ENCODE data around the gene HSBP1. TPM values are rescaled to one million over a fixed set of nuclear protein-coding genes. Genes with fewer than 3 reads are reported as not detected.

Gene HSBP1
- total RNA-seq (2022; extraction: Qiagen RNA extraction; ENCODE audit: low read depth) = 149 to 214 TPM (median 182 TPM) in 5 replicates

GRCh38 chr16:83807710-83808572, at the start of gene HSBP1:
HSBP1 (plus strand) TSS chr16:83807978; CDS start chr16:83808077, 99 bp downstream.

Other genes starting within 250 kb of the HSBP1 start
- 1.2 to 2.6 TPM (median 2.2 TPM) in 5 replicates for gene MLYCD, start 91.1 kb downstream of the HSBP1 start, total RNA-seq (2022; extraction: Qiagen RNA extraction; ENCODE audit: low read depth)
- 26.7 to 64.3 TPM (median 38.3 TPM) in 5 replicates for gene OSGIN1, start 145.3 kb downstream of the HSBP1 start, total RNA-seq (2022; extraction: Qiagen RNA extraction; ENCODE audit: low read depth)
- 2.1 to 4.5 TPM (median 2.9 TPM) in 5 replicates for gene NECAB2, start 160.3 kb downstream of the HSBP1 start, total RNA-seq (2022; extraction: Qiagen RNA extraction; ENCODE audit: low read depth)
- gene SLC38A8, start 234.8 kb downstream of the HSBP1 start, total RNA-seq (2022; extraction: Qiagen RNA extraction; ENCODE audit: low read depth) = not detected in 5 replicates